Ovary (tissue), 3 donors: Measurements from ENCODE around the gene ZNF562.

Experiments used
- EP300 ChIP-seq: sonication (generic); formaldehyde crosslinking; IDR thresholded peaks from one replicate; pipeline ENCODE4 v1.6.1; 2017; ENCODE audit warnings: antibody characterized with exemption
- TF ChIP-seq, protein P1 (sequence below), 3 donors: fragments of 450-650 bp in 2 of 3; fragments of 200-600 bp in 1 of 3; IDR thresholded peaks; one replicate each; pipeline versions ENCODE4 v1.5.1 to v1.8.0; 2016 to 2022; ENCODE audit warnings: antibody characterized with exemption in 3 of 3, mild to moderate bottlenecking in 1 of 3
- donor health status: DM: no; HTN: no; CAD: no.

- TF ChIP-seq, protein P1, sequence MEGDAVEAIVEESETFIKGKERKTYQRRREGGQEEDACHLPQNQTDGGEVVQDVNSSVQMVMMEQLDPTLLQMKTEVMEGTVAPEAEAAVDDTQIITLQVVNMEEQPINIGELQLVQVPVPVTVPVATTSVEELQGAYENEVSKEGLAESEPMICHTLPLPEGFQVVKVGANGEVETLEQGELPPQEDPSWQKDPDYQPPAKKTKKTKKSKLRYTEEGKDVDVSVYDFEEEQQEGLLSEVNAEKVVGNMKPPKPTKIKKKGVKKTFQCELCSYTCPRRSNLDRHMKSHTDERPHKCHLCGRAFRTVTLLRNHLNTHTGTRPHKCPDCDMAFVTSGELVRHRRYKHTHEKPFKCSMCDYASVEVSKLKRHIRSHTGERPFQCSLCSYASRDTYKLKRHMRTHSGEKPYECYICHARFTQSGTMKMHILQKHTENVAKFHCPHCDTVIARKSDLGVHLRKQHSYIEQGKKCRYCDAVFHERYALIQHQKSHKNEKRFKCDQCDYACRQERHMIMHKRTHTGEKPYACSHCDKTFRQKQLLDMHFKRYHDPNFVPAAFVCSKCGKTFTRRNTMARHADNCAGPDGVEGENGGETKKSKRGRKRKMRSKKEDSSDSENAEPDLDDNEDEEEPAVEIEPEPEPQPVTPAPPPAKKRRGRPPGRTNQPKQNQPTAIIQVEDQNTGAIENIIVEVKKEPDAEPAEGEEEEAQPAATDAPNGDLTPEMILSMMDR (IDR thresholded peaks at IDR 0.05): no peak
- TF ChIP-seq EP300: no peak
Measured at GRCh38 chr19:9724157-9724556, 49.3 kb upstream of the ZNF562 start.
